GM12891 (cell line): ENCODE data around the gene TENT5C.

ENCODE experiments used
- POLR2A ChIP-seq: IDR thresholded peaks from 2 replicates; pipeline ENCODE4 v1.6.1; 2011; ENCODE audit warnings: low read depth, low read length, control low read depth
- POLR2AphosphoS5 ChIP-seq: IDR thresholded peaks from 2 replicates; pipeline ENCODE4 v1.6.1; 2011; ENCODE audit warnings: low read depth, low read length, control low read depth
- SPI1 ChIP-seq: IDR thresholded peaks from 2 replicates; pipeline ENCODE4 v1.6.1; 2011; ENCODE audit warnings: low read depth, low read length, control low read depth
- TAF1 ChIP-seq: IDR thresholded peaks from 2 replicates; pipeline ENCODE4 v1.6.1; 2011; ENCODE audit warnings: low read depth, low read length, control low read depth

DNA sequence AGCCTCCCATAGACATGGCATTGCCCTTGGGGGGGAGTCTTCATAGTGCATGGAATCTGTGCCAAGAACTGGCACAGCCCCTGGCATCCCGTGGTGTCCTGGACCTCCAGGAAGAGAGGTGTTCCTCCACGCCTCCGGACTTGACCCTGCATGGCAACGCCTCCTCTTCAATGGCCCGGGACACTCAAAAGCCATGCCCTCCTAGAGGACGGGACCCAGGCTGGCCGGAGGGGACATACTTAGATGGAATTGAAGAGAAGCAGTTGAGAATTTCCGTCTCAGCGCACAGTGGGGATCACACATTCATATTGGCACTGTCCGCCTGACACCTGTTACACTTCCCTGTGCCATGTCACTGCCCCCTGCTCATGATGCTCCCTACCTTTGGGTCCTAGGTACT lies 38.4 kb upstream of the TENT5C start:
- no peak for TF ChIP-seq POLR2A
- no peak for TF ChIP-seq POLR2AphosphoS5
- no peak for TF ChIP-seq TAF1
- no peak for TF ChIP-seq SPI1
